Keratinocyte (primary cell): ENCODE data around the gene RPS18. TPM values are rescaled to one million over a fixed set of nuclear protein-coding genes. Genes with fewer than 3 reads are reported as not detected.

Experiments used
- DNase-seq: peaks from one replicate; pipeline ENCODE4 v3.0.0-alpha.2; 2011; ENCODE audit warnings: low read depth, missing footprints, low spot score
- FAIRE-seq: peaks from 2 replicates; lab custom pipeline; 2011; peaks lifted over from hg19 to GRCh38; lab: Jason Lieb, UNC
- H2AFZ ChIP-seq: 2 replicates; pipeline ENCODE4 v1.6.0; 2012; ENCODE audit warnings: low read length, control low read depth, inconsistent platforms; ENCODE audit not compliant: control insufficient read depth
- H3K27ac ChIP-seq: 2 replicates; pipeline ENCODE4 v1.5.1; 2011; ENCODE audit warnings: low read length; ENCODE audit not compliant: control insufficient read depth, insufficient read depth
- H3K27me3 ChIP-seq: 3 replicates; pipeline ENCODE4 v1.6.0; 2011; ENCODE audit warnings: low read length; ENCODE audit not compliant: control insufficient read depth, insufficient read depth; ENCODE audit errors: extremely low read depth
- H3K36me3 ChIP-seq, 2 experiments: 2 replicates in 1 of 2; 3 replicates in 1 of 2; pipeline ENCODE4 v1.5.1; 2011; ENCODE audit warnings: low read length in 2 of 2, mild to moderate bottlenecking in 1 of 2; ENCODE audit not compliant: control insufficient read depth in 2 of 2, insufficient read depth in 2 of 2; ENCODE audit errors: extremely low read depth in 1 of 2
- H3K4me1 ChIP-seq: 3 replicates; pipeline ENCODE4 v1.5.1; 2011; ENCODE audit warnings: low read length; ENCODE audit not compliant: control insufficient read depth, insufficient read depth; ENCODE audit errors: extremely low read depth
- H3K4me2 ChIP-seq: 3 replicates; pipeline ENCODE4 v1.6.0; 2011; ENCODE audit warnings: low read depth, low read length; ENCODE audit not compliant: control insufficient read depth, insufficient read depth; ENCODE audit errors: extremely low read depth
- H3K4me3 ChIP-seq, 3 experiments: fragments of 200-600 bp in 1 of 3; sonication (generic) in 1 of 3; 2 replicates in 2 of 3; 3 replicates in 1 of 3; pipeline ENCODE4 v1.5.1; 2011 to 2016; ENCODE audit warnings: low read length in 3 of 3, mild to moderate bottlenecking in 3 of 3, control low read depth in 2 of 3, inconsistent platforms in 1 of 3, low read depth in 1 of 3, mixed read lengths in 1 of 3, mixed run types in 1 of 3, moderate library complexity in 1 of 3; ENCODE audit not compliant: control insufficient read depth in 2 of 3, insufficient read depth in 2 of 3; ENCODE audit errors: extremely low read depth in 1 of 3
- H3K79me2 ChIP-seq: 2 replicates; pipeline ENCODE4 v1.6.0; 2012; ENCODE audit warnings: low read length; ENCODE audit not compliant: control insufficient read depth, insufficient read depth
- H3K9ac ChIP-seq: 3 replicates; pipeline ENCODE4 v1.6.0; 2011; ENCODE audit warnings: low read length; ENCODE audit not compliant: control insufficient read depth, insufficient read depth; ENCODE audit errors: extremely low read depth
- H3K9me1 ChIP-seq: 3 replicates; pipeline ENCODE4 v1.6.0; 2011; ENCODE audit warnings: low read length; ENCODE audit not compliant: control insufficient read depth, insufficient read depth; ENCODE audit errors: extremely low read depth
- H3K9me3 ChIP-seq: 2 replicates; pipeline ENCODE4 v1.5.1; 2012; ENCODE audit warnings: low read depth, low read length; ENCODE audit not compliant: control insufficient read depth
- H4K20me1 ChIP-seq: 3 replicates; pipeline ENCODE4 v1.6.0; 2011; ENCODE audit warnings: low read length; ENCODE audit not compliant: control insufficient read depth, insufficient read depth; ENCODE audit errors: extremely low read depth
- EZH2 ChIP-seq: IDR thresholded peaks from one replicate; pipeline ENCODE4 v1.6.1; 2012; ENCODE audit warnings: inconsistent platforms, mild to moderate bottlenecking, low read length, moderate library complexity
- dilution Hi-C: fragments of 300-500 bp; cut with MboI; formaldehyde crosslinking; loops from one replicate; pipeline ENCODE4 v1.7.0; 2020; ENCODE audit warnings: low sequenced_read_pairs; ENCODE audit not compliant: extremely low pct_ligation_motif_present
- polyA plus RNA-seq, 5 experiments: library from polyadenylated mRNA; depleted of rRNA in 3 of 5; stranded (reverse) in 3 of 5; stranded (forward) in 1 of 5; unstranded in 1 of 5; fragments of >200 nt; gene quantifications; 1 replicate in 1 of 5; 2 replicates in 3 of 5; 3 replicates in 1 of 5; pipeline versions ENCODE4 v1.2.1 to v1.2.3, GENCODE V29; 2011 to 2012; ENCODE audit warnings: missing spikeins in 2 of 5, low read depth in 1 of 5, low replicate concordance in 1 of 5
- TF ChIP-seq, protein P1 (sequence below), 3 experiments: IDR thresholded peaks in 1 of 3; conservative IDR thresholded peaks in 1 of 3; optimal IDR thresholded peaks in 1 of 3; 2 replicates in 2 of 3; 3 replicates in 1 of 3; pipeline versions ENCODE3 to v1.5.1; 2011; ENCODE audit warnings: low read length in 3 of 3, mild to moderate bottlenecking in 3 of 3, moderate library complexity in 2 of 3, control low read depth in 1 of 3, inconsistent platforms in 1 of 3; ENCODE audit not compliant: insufficient read depth in 2 of 3; ENCODE audit errors: extremely low read depth in 1 of 3

Gene RPS18
- polyA plus RNA-seq, 1 donor (not counting 4 experiments of a cell fraction or from before 2014, with no cell fraction given), result 6,374 TPM

DNA sequence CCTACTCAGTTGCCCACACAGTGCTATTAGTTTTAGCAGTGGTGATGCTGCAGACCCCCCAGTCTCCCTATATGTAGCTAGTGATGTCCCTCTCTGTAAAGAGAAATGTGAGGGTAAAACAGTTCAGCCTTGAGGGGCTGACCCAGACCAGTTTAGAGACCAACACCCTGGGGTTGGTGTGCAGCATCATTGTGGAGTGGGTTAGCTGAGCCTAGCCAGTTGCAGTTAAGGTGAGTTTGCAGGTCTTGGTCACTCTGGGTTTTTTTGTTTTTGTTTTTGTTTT lies 4.6 kb downstream of the RPS18 start:
- no peaks in the 10 kb centered on the region for H3K9me3 ChIP-seq
- FAIRE-seq (no peak), DNase-seq (no peak)
- TF ChIP-seq, protein P1, sequence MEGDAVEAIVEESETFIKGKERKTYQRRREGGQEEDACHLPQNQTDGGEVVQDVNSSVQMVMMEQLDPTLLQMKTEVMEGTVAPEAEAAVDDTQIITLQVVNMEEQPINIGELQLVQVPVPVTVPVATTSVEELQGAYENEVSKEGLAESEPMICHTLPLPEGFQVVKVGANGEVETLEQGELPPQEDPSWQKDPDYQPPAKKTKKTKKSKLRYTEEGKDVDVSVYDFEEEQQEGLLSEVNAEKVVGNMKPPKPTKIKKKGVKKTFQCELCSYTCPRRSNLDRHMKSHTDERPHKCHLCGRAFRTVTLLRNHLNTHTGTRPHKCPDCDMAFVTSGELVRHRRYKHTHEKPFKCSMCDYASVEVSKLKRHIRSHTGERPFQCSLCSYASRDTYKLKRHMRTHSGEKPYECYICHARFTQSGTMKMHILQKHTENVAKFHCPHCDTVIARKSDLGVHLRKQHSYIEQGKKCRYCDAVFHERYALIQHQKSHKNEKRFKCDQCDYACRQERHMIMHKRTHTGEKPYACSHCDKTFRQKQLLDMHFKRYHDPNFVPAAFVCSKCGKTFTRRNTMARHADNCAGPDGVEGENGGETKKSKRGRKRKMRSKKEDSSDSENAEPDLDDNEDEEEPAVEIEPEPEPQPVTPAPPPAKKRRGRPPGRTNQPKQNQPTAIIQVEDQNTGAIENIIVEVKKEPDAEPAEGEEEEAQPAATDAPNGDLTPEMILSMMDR (optimal IDR thresholded peaks at IDR 0.05 in 1 of 3, IDR thresholded peaks at IDR 0.05 in 1 of 3, conservative IDR thresholded peaks at IDR 0.05 in 1 of 3; ENCODE audit: extremely low read depth in 1 of 3, insufficient read depth in 2 of 3, low read length in 3 of 3), result no peak
- TF ChIP-seq EZH2, result no peak
- no peak overlapping the region for H2AFZ ChIP-seq
- peak overlapping the region in 1 of 3 experiments; percentile 41 for H3K4me3 ChIP-seq
- peaks cover 34 to 51% of the 10 kb centered on the region in 2 experiments for H3K36me3 ChIP-seq
- peak overlapping the region; percentile 78 for H3K4me2 ChIP-seq
- peaks cover 31% of the 10 kb centered on the region for H3K4me1 ChIP-seq
- H4K20me1 ChIP-seq, result peaks cover 36% of the 10 kb centered on the region
- peaks cover 41% of the 10 kb centered on the region for H3K79me2 ChIP-seq
- peaks cover 2% of the 10 kb centered on the region for H3K9me1 ChIP-seq
- H3K27ac ChIP-seq, result peak overlapping the region; percentile 8
- peak overlapping the region; percentile 57 for H3K9ac ChIP-seq
- dilution Hi-C loops, result no loop called here
- no peaks in the 10 kb centered on the region for H3K27me3 ChIP-seq

DNA sequence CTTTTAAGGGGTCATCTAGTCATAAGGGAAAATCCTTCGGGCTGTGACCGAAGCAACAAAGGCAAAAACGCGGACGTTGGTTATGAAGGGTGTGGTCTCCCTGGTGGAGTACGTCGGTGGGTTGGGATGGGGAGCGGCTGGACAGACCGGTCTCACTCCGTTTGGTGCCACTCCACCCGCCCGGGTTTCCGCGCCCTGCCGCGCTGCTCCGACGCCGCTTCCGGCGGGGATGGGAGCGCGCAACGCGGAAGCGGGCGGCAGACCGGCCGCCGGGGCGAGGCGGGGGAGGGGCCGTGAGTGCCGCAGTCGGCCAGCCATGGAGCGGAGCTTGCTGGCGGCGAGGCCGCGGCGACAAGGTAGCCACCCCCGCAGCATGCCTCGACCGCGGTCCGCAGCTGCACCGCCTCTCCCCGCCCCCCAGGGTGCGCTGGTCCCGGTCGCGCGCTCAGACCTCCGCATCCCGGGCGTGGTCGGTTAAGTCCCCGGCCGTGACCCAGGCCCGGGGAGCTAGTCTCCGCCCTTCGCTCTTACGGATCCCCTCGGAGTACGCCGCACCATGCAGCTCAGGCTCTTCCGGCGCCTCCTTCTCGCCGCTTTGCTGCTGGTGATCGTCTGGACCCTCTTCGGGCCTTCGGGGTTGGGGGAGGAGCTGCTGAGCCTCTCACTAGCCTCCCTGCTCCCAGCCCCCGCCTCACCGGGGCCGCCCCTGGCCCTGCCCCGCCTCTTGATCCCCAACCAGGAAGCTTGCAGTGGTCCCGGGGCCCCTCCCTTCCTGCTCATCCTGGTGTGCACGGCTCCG lies 5.2 kb downstream of the RPS18 start, which contains the start of gene B3GALT4:
TSS of gene B3GALT4 (plus strand) at position 260 of the 799 bp plus-strand sequence. CDS start at position 557, 297 bp downstream.
- Histone ChIP-seq H3K9me1 (peaks cover 2% of the 10 kb centered on the region), H3K4me1 (peaks cover 31% of the 10 kb centered on the region), H4K20me1 (peaks cover 36% of the 10 kb centered on the region), H3K9ac (peak within 1 kb of the TSS; percentile 57), H2AFZ (no peak within 1 kb of the TSS), H3K4me2 (peak within 1 kb of the TSS; percentile 78), H3K27me3 (no peaks in the 10 kb centered on the region), H3K9me3 (no peaks in the 10 kb centered on the region), H3K27ac (peak within 1 kb of the TSS; percentile 8), H3K4me3 (peak within 1 kb of the TSS in 2 of 3 experiments; percentile 16 to 100), H3K79me2 (peaks cover 39% of the 10 kb centered on the region), H3K36me3 (peaks cover 34 to 54% of the 10 kb centered on the region in 2 experiments)
- FAIRE-seq, result no peak
- dilution Hi-C loops, result no loop called here
- no peak for TF ChIP-seq EZH2
- TF ChIP-seq, protein P1 (optimal IDR thresholded peaks at IDR 0.05 in 1 of 3, IDR thresholded peaks at IDR 0.05 in 1 of 3, conservative IDR thresholded peaks at IDR 0.05 in 1 of 3; ENCODE audit: extremely low read depth in 1 of 3, insufficient read depth in 2 of 3, low read length in 3 of 3), result peak in 2 of 3 experiments; percentile 53 to 57
- DNase-seq, result no peak
